Natural killer cell treated with Interleukin-12 subunit alpha and Interleukin-12 subunit beta and Interleukin-15 and Interleukin-18, amount 100 ng/mL, for 72 hours (primary cell): ENCODE measurements around the gene PLA2G2F. TPM values are rescaled to one million over a fixed set of nuclear protein-coding genes. Genes with fewer than 3 reads are reported as not detected.

Experiments
- ATAC-seq, 2 donors: fragments of 150-1000 bp; cut with Tn5 transposase in 1 of 2; sonication (Bioruptor Pico), chemical (Tn5 transposase) in 1 of 2; 2 replicates each; pipeline ENCODE4 v1.10.0; 2021
- DNase-seq: peaks from one replicate; pipeline ENCODE4 v3.0.0; 2022; ENCODE audit warnings: low spot score
- H3K27ac Mint-ChIP-seq, 2 donors: 1 replicate in 1 of 2; 2 replicates in 1 of 2; pipeline ENCODE4 v1.8.0; 2022; ENCODE audit warnings: mixed read lengths in 2 of 2, mild to moderate bottlenecking in 1 of 2, moderate library complexity in 1 of 2
- H3K27me3 Mint-ChIP-seq, 2 donors: 1 replicate in 1 of 2; 2 replicates in 1 of 2; pipeline ENCODE4 v1.8.0; 2022; ENCODE audit warnings: mixed read lengths in 2 of 2
- H3K36me3 Mint-ChIP-seq: one replicate; pipeline ENCODE4 v1.8.0; 2022; ENCODE audit warnings: mixed read lengths
- H3K4me1 Mint-ChIP-seq, 2 donors: 1 replicate in 1 of 2; 2 replicates in 1 of 2; pipeline ENCODE4 v1.8.0; 2022; ENCODE audit warnings: low read depth in 2 of 2, mixed read lengths in 2 of 2, mild to moderate bottlenecking in 1 of 2
- H3K4me3 Mint-ChIP-seq: one replicate; pipeline ENCODE4 v1.8.0; 2022; ENCODE audit warnings: mixed read lengths
- H3K9me3 Mint-ChIP-seq: 2 replicates; pipeline ENCODE4 v1.8.0; 2022; ENCODE audit warnings: mixed read lengths
- total RNA-seq, 2 donors: library from RNA; stranded (reverse); gene quantifications; one replicate each; pipeline ENCODE4 v1.2.3, GENCODE V29; 2022

The PLA2G2F gene
- total RNA-seq, 2 donors from 2014 or later = not detected

DNA sequence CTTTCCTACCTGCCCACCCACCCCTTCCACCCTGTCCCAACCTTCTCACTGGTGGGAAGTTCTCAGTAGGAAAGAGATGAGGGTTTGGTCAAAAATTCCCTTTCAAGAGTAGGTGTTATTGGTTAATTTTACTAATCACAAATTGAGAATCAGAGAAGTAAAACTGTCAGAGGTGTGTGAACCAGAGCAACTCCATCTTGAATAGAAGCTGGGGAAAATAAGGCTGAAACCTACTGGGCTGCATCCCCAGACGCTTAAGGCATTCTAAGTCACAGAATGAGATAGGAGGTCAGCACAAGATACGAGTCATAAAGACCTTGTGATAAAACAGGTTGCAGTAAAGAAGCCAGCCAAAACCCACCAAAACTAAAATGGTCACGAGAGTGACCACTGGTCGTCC is 31.3 kb upstream of the PLA2G2F start:
- H3K36me3 Mint-ChIP-seq = no peaks in the 10 kb centered on the region
- H3K27me3 Mint-ChIP-seq = peaks cover 0 to 6% of the 10 kb centered on the region in 2 donors
- peaks cover 4 to 6% of the 10 kb centered on the region in 2 donors for H3K4me1 Mint-ChIP-seq
- no peak for ATAC-seq
- H3K4me3 Mint-ChIP-seq = no peak overlapping the region
- no peak overlapping the region for H3K27ac Mint-ChIP-seq
- no peak for DNase-seq
- no peaks in the 10 kb centered on the region for H3K9me3 Mint-ChIP-seq

DNA sequence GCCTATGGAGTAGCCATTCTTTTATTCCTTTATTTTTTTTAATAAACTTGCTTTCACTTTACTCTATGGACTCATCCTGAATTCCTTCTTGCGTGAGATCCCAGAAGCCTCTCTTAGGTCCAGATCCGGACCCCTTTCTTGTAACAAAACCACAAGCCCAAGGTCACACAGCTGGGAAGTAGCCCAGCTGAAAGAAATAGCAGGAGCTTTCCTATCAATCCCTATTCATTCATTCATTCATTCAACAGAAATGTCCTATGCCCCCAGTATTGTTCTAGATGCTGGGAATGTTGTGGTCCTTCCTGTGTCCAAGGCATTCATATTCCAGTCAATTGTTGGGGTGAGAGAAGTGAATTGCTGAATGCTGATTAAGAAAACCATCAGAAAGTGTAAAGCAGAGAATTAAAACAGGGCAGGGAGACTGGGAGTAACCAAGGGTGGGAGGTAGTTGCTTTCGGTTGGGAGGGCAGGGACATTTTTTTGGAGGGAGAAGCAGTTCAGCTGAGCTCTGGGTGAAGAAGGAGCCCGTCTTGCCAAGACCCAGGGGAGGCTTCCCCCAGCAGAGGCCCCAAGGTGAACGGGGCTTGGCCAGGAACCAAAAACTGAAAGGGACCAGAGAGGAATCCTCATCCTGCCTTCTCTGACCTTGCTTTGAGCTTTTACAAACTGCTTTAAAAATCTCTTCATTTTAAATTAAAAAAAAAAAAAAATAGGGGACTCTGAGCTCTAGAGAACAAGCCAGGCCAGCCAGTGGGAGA is 30.6 kb upstream of the PLA2G2F start:
- H3K4me3 Mint-ChIP-seq = no peak overlapping the region
- H3K27ac Mint-ChIP-seq = no peak overlapping the region
- no peak for DNase-seq
- no peaks in the 10 kb centered on the region for H3K9me3 Mint-ChIP-seq
- no peaks in the 10 kb centered on the region for H3K36me3 Mint-ChIP-seq
- H3K27me3 Mint-ChIP-seq = peaks cover 0 to 7% of the 10 kb centered on the region in 2 donors
- no peak for ATAC-seq
- no peaks in the 10 kb centered on the region for H3K4me1 Mint-ChIP-seq

DNA sequence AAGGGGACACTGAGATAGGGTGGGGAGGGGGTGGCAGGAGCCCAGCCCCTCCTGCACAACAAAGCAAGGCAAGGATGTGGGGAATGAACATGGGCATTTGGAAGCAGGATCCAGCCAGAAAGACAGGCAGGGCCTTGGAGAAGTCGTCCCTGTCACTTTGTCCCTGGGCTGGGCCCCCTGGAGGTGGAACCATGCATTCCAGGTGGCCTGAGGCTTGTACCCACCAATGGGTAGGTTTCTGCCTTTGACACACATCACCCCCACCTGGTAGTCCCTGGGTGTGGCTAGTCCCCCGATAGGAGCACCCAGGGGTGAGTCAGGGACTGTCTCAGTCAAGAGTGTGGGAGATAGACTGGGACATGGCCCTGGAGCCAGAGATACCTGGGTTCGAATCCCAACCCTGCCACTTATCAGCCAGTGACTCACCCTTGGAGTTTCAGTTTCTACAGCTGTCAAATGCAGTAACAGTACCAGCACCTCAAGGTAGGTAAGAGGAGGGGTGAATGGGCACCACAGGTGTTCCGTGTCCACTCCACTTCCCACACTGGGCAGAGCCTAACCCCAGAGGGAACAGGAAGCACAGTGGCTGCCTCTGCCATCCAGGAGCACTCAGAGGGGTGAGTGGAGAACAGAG is 29.8 kb upstream of the PLA2G2F start:
- no peak for ATAC-seq
- H3K4me3 Mint-ChIP-seq = no peak overlapping the region
- no peak for DNase-seq
- no peaks in the 10 kb centered on the region for H3K36me3 Mint-ChIP-seq
- no peaks in the 10 kb centered on the region for H3K9me3 Mint-ChIP-seq
- H3K27ac Mint-ChIP-seq = no peak overlapping the region
- H3K4me1 Mint-ChIP-seq = no peaks in the 10 kb centered on the region
- peaks cover 0 to 13% of the 10 kb centered on the region in 2 donors for H3K27me3 Mint-ChIP-seq

DNA sequence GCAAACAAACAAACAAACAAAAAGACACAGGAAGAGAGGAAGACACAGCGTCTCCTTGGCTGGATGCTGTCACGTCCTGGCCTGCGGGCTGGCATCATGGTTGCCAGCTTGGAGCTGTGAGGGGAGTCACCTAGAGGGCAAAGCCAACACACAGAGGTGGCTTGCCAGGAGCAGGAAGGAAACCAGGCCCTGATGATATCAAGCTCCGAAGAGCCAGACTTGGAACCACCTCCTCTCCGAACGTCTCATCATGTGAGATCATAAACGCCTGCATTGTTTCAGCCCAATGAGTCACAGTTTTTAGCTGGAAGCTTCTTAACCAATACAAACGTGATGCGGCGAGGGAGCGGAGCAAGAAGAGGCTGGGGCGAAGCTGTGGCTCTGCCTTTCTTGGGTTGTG is 28.4 kb upstream of the PLA2G2F start:
- peaks cover 0 to 15% of the 10 kb centered on the region in 2 donors for H3K27me3 Mint-ChIP-seq
- H3K4me3 Mint-ChIP-seq = no peak overlapping the region
- DNase-seq (no peak), ATAC-seq (no peak)
- no peaks in the 10 kb centered on the region for H3K36me3 Mint-ChIP-seq
- H3K27ac Mint-ChIP-seq = no peak overlapping the region
- no peaks in the 10 kb centered on the region for H3K9me3 Mint-ChIP-seq
- H3K4me1 Mint-ChIP-seq = no peaks in the 10 kb centered on the region

DNA sequence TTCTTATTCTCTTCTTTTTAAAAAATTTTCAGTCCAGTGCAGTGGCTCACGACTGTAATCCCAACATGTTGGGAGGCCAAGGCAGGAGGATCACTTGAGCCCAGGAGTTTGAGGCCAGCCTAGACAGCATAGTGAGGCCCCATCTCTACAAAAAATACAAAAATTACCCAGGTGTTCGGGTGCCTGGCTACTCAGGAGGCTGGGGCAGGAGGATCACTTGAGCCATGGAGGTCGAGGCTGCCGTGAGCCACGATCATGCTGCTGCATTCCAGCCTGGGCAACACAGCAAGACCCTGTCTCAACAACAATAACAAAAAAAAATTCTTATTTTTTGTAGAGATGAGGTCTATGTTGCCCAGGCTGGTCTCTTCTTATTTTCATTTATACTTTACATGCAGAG is 27.7 kb upstream of the PLA2G2F start:
- H3K27me3 Mint-ChIP-seq = peaks cover 0 to 21% of the 10 kb centered on the region in 2 donors
- H3K36me3 Mint-ChIP-seq = no peaks in the 10 kb centered on the region
- no peak for ATAC-seq
- no peak for DNase-seq
- H3K9me3 Mint-ChIP-seq = no peaks in the 10 kb centered on the region
- no peaks in the 10 kb centered on the region for H3K4me1 Mint-ChIP-seq
- no peak overlapping the region for H3K27ac Mint-ChIP-seq
- no peak overlapping the region for H3K4me3 Mint-ChIP-seq

DNA sequence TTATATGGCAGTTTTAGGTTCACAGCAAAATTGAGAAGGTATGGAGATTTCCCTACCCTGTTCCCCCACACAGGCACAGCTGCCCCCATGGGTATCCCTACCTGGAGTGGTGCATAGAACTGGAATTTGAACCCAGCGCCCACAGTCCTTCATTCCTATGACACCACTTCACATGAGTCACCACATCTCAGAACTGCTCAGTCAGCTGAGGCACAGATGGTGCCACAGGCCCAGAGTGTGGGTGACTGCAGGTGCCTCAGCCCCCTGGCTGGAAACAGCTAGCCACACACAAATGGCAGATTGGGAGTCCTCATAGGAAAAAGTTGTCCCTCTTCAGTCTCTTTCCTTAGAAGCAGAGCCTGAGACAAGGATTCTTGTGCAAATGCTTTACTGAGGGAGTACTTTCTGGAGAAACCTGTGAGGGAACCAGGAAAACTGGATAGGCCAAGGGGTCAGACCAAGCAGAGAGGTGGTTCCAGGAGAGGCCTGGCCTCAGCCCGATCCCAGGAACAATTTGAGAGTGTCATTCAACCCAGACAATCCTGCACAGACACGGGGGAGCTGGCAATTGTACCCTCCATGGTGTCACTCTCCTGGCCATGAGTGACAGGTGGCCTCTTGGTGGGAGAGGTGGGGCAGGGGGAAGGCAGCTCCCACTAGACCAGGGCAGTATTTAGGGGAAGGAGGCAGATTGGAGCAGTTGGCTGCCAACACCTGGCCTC is 26.7 kb upstream of the PLA2G2F start:
- Mint-ChIP-seq H3K9me3 (no peaks in the 10 kb centered on the region), H3K27me3 (peaks cover 5 to 22% of the 10 kb centered on the region in 2 donors), H3K27ac (no peak overlapping the region), H3K4me3 (no peak overlapping the region), H3K36me3 (no peaks in the 10 kb centered on the region), H3K4me1 (no peaks in the 10 kb centered on the region)
- ATAC-seq = no peak
- DNase-seq = no peak

DNA sequence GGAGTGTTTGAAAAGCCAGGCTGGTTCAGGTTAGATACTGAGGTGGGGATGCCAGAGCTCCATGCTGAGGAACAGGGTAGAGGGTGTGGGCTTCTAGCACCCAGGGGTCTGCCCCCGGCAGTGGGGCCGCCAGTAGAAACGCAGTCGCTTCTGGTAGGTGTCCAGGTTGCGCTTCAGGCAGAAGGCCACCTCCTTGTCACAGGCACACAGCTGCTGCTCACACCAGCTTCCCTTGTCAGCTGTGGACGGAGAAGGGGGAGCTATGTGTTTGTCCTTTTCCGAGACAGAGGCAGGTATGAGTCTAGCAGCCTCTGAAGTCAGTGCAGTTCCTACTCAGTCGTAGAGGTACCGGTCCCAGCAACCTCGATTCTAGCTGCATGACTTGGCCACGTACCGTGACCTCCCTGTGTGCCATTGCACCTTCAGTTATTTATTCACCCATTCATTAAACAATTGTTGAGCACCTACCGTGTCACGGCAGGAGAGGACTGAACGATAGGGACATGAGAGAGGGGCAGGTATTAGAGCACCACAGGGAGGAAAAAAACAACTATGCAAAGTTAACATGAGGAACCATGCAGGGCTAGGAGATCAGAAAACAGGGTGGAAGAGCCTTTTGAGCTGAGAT is 25.0 kb upstream of the PLA2G2F start:
- Mint-ChIP-seq H3K9me3 (no peaks in the 10 kb centered on the region), H3K27me3 (peaks cover 16 to 22% of the 10 kb centered on the region in 2 donors), H3K4me3 (no peak overlapping the region), H3K27ac (no peak overlapping the region), H3K4me1 (no peaks in the 10 kb centered on the region), H3K36me3 (no peaks in the 10 kb centered on the region)
- DNase-seq (no peak), ATAC-seq (no peak)

DNA sequence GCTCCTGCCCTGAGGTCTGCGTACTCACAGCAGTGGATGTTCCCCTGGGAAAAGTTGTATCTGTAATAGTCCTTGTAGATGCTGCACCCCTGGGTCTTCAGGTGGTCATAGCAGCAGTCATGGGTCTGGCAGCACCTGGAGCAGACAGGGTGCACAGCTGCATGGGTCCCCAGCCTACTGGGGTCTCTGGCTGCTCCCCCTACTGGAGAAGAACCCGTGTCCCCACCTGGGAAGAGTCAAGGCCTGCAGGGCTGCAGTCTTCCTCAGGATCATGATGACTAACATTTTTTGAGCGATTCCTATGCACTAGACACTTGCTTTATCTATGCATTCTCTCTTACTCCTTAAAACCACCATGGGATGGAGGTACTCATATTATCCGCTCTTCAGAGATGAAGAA is 23.6 kb upstream of the PLA2G2F start:
- DNase-seq (no peak), ATAC-seq (no peak)
- no peak overlapping the region for H3K27ac Mint-ChIP-seq
- no peaks in the 10 kb centered on the region for H3K4me1 Mint-ChIP-seq
- no peak overlapping the region for H3K4me3 Mint-ChIP-seq
- no peaks in the 10 kb centered on the region for H3K9me3 Mint-ChIP-seq
- no peaks in the 10 kb centered on the region for H3K36me3 Mint-ChIP-seq
- peaks cover 24 to 27% of the 10 kb centered on the region in 2 donors for H3K27me3 Mint-ChIP-seq

DNA sequence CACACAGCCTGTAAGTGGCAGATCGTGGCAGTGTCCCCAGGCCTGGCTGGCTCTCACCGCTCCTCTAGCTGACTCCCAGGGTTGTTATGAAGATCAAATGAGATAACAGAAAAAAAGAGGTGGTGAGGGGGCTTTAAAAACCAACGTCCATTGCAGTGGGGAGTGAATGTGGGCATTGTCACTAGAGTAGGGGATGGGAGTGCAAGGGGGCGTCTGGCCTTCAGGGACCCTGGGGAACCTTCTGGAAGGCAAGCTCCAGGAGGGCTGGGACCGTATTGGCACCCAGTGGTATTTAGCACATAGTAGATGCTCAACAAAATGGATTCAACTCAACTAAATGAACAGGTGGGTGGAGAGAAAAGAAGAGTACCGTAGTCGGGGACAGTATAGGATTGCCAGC is 23.2 kb upstream of the PLA2G2F start:
- H3K27ac Mint-ChIP-seq = no peak overlapping the region
- no peaks in the 10 kb centered on the region for H3K36me3 Mint-ChIP-seq
- no peaks in the 10 kb centered on the region for H3K9me3 Mint-ChIP-seq
- no peak overlapping the region for H3K4me3 Mint-ChIP-seq
- DNase-seq (no peak), ATAC-seq (no peak)
- peaks cover 27% of the 10 kb centered on the region in 2 donors for H3K27me3 Mint-ChIP-seq
- H3K4me1 Mint-ChIP-seq = no peaks in the 10 kb centered on the region

DNA sequence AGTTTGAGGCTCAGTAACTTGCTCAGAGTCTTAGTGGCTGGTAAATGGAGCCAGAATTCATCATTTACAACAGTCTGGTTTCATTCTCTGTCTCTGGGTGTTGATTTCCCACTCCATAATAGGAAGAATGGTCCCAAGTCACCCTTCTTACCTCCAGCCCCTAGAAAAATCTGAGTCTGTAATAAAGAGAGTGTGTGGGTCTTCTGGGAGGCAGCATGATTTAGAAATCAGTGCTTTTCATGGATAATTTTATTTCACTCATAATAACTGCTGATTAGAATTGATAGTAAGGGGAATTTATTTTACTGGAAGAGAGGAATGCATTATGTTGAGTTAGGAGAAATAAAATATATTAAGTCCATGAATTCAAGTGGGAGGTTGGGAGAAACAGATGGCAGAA is 21.9 kb upstream of the PLA2G2F start:
- ATAC-seq (no peak), DNase-seq (no peak)
- Mint-ChIP-seq H3K4me1 (no peaks in the 10 kb centered on the region), H3K9me3 (no peaks in the 10 kb centered on the region), H3K27ac (no peak overlapping the region), H3K27me3 (peaks cover 37 to 39% of the 10 kb centered on the region in 2 donors), H3K4me3 (no peak overlapping the region), H3K36me3 (no peaks in the 10 kb centered on the region)

DNA sequence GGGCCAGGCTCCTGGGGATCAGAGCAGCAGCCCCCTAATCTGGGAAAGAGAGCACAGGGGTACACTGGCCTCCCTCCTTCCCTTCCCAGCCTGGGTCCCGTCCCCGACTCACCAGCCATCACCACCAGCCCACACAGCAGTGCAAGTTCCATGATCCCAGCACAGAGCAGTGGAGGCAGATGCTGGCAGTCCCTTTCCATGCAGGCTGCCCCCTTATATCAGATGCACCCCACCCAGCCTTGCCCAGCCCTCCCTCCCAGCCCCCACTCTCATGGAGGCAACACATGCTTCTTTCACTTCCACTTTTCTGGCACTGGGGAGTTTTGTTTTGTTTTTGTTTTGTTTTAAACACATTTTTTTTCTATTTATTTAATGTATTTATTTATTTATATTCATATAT is 19.8 kb upstream of the PLA2G2F start, which contains the start of gene PLA2G2D:
Gene PLA2G2D, minus strand, starts transcription at position 190 of the 400 bp plus-strand sequence. Its CDS starts 38 bp downstream, at position 152.
- no peaks in the 10 kb centered on the region for H3K4me1 Mint-ChIP-seq
- peaks cover 31 to 41% of the 10 kb centered on the region in 2 donors for H3K27me3 Mint-ChIP-seq
- H3K27ac Mint-ChIP-seq = no peak within 1 kb of the TSS
- no peak for DNase-seq
- H3K36me3 Mint-ChIP-seq = no peaks in the 10 kb centered on the region
- H3K4me3 Mint-ChIP-seq = no peak within 1 kb of the TSS
- no peaks in the 10 kb centered on the region for H3K9me3 Mint-ChIP-seq
- ATAC-seq = no peak

DNA sequence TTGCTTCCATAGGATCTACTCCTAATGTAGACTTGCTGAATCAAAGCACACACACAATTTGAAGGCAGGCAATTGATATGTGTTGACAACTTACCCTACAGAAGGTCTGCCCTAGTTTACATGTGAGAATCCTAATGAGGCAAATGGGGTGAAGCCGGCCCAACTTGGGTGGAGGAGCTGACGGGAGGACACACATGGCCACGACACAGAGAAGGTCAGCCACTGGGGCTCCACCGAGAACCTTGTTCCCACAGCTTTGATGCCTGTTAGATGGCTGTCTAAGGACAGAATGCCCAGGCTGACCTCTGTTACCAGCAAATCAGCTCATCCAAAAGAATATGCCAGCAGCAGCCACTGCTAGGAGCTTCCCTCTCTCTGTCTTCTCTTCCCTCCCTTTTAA is 18.3 kb upstream of the PLA2G2F start:
- ATAC-seq (no peak), DNase-seq (no peak)
- Mint-ChIP-seq H3K27ac (no peak overlapping the region), H3K27me3 (peaks cover 34 to 51% of the 10 kb centered on the region in 2 donors), H3K4me1 (peaks cover 2 to 9% of the 10 kb centered on the region in 2 donors), H3K9me3 (no peaks in the 10 kb centered on the region), H3K4me3 (no peak overlapping the region), H3K36me3 (no peaks in the 10 kb centered on the region)

DNA sequence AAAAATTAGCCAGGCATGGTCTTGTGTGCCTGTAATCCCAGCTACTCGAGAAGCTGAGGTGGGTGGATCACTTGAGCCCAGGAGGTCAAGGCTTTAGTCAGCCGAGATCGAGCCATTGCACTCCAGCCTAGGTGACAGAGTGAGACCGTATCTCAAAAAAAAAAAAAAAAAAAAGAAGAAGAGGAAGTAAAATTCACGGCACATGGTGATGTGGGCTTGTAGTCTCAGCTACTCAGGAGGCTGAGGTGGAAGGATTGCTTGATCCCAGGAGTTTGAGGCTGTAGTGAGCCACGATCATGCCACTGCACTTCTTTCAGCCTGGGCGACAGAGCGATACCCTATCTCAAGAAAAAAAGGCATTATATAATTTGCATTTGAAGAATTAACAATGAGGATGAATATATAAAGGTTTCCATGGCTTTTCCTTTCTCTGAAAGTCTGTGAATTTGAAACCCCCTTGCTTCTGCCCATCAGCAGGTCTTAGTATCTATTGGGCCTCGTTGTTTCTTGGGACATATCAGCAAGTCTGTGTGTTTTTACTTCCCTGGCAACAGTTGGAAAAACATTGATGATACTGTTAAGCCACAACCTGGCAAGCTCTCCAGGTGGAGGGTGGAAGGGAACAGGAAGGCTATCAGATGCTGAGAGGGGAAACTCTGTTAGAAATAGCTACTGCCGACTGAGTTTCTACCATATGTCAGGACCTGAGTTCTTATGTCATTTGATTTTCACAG is 15.2 kb upstream of the PLA2G2F start:
- Mint-ChIP-seq H3K36me3 (no peaks in the 10 kb centered on the region), H3K4me3 (no peak overlapping the region), H3K27ac (no peak overlapping the region), H3K27me3 (peaks cover 30 to 35% of the 10 kb centered on the region in 2 donors), H3K4me1 (peaks cover 10 to 20% of the 10 kb centered on the region in 2 donors), H3K9me3 (no peaks in the 10 kb centered on the region)
- ATAC-seq (no peak), DNase-seq (no peak)
